ENCODE results near the gene GYS1. TPM values are rescaled to one million over a fixed set of nuclear protein-coding genes. Genes with fewer than 3 reads are reported as not detected.

GYS1 gene
- total and polyA plus RNA-seq, 12 donors: 23.7 to 63.9 (median 37.3) TPM

- WGBS, 4 donors: 77 to 82% (median 79%) methylated on average over 21 to 32 of the region's 32 CpGs
- intact Hi-C loops (cut with DNase I): no loop called here
Observed at GRCh38 chr19:49014123-49014869, 21.2 kb upstream of the GYS1 start.

GRCh38 chr19:49011194-49011593 is 18.1 kb upstream of the GYS1 start:
- Histone ChIP-seq H3K9me3 (replicated peaks in 1 of 3) (no peaks in the 10 kb centered on the region), H3K4me3 (no peak overlapping the region), H3K27ac (no peak overlapping the region), H3K4me1 (replicated peaks in 1 of 2) (no peaks in the 10 kb centered on the region), H3K27me3 (no peaks in the 10 kb centered on the region), H3K36me3 (replicated peaks in 1 of 2) (peaks cover 0 to 44% of the 10 kb centered on the region in 2 donors)
- WGBS, 4 donors: 84 to 97% (median 88%) methylated on average over 7 to 17 of the region's 17 CpGs
- TF ChIP-seq CTCF (IDR thresholded peaks at IDR 0.05) (no peak), POLR2A (IDR thresholded peaks at IDR 0.05) (no peak)
- intact Hi-C loops (cut with DNase I): no loop called here
- DNase-seq: no peak

More at GRCh38 chr19:49014123-49014869, 21.2 kb upstream of the GYS1 start:
- DNase-seq: peak; percentile 41 to 68 (median 63)
- no peaks in the 10 kb centered on the region for H3K27me3 ChIP-seq
- no peak overlapping the region for H3K4me3 ChIP-seq
- H3K36me3 ChIP-seq (replicated peaks in 1 of 2): peaks cover 0 to 27% of the 10 kb centered on the region in 2 donors
- H3K4me1 ChIP-seq (replicated peaks in 1 of 2): peaks cover 3 to 19% of the 10 kb centered on the region in 2 donors
- TF ChIP-seq POLR2A (IDR thresholded peaks at IDR 0.05): no peak
- no peak overlapping the region for H3K27ac ChIP-seq
- no peaks in the 10 kb centered on the region for H3K9me3 ChIP-seq (replicated peaks in 1 of 3)

- no peaks in the 10 kb centered on the region for H3K9me3 ChIP-seq (replicated peaks in 1 of 3)
- no peak overlapping the region for H3K4me3 ChIP-seq
- no peak for TF ChIP-seq POLR2A (IDR thresholded peaks at IDR 0.05)
- TF ChIP-seq CTCF (IDR thresholded peaks at IDR 0.05): no peak
- intact Hi-C loops (cut with DNase I): no loop called here
- H3K4me1 ChIP-seq (replicated peaks in 1 of 2): no peaks in the 10 kb centered on the region
- no peak for DNase-seq
- H3K27ac ChIP-seq: no peak overlapping the region
- 84 to 91% (median 90%) methylated on average over 12 to 18 of the region's 18 CpGs for WGBS, 4 donors
- no peaks in the 10 kb centered on the region for H3K27me3 ChIP-seq
- peaks cover 0 to 52% of the 10 kb centered on the region in 2 donors for H3K36me3 ChIP-seq (replicated peaks in 1 of 2)
Observed at GRCh38 chr19:49010453-49010852, 17.3 kb upstream of the GYS1 start.

- 94 to 100% (median 94%) methylated on average over 7 to 18 of the region's 18 CpGs for WGBS, 4 donors
- Histone ChIP-seq H3K36me3 (replicated peaks in 1 of 2) (peaks cover 0 to 58% of the 10 kb centered on the region in 2 donors), H3K27ac (no peak overlapping the region), H3K4me1 (replicated peaks in 1 of 2) (no peaks in the 10 kb centered on the region), H3K4me3 (no peak overlapping the region), H3K9me3 (replicated peaks in 1 of 3) (no peaks in the 10 kb centered on the region), H3K27me3 (no peaks in the 10 kb centered on the region)
- intact Hi-C loops (cut with DNase I): no loop called here
- no peak for DNase-seq
- TF ChIP-seq CTCF (IDR thresholded peaks at IDR 0.05) (no peak), POLR2A (IDR thresholded peaks at IDR 0.05) (no peak)
Observed at GRCh38 chr19:49009828-49010227, 16.7 kb upstream of the GYS1 start.

- intact Hi-C loops (cut with DNase I): no loop called here
- no peak for DNase-seq
- Histone ChIP-seq H3K27ac (no peak overlapping the region), H3K27me3 (no peaks in the 10 kb centered on the region), H3K9me3 (replicated peaks in 1 of 3) (no peaks in the 10 kb centered on the region), H3K4me3 (no peak overlapping the region), H3K36me3 (replicated peaks in 1 of 2) (peaks cover 0 to 72% of the 10 kb centered on the region in 2 donors), H3K4me1 (replicated peaks in 1 of 2) (no peaks in the 10 kb centered on the region)
- no peak for TF ChIP-seq CTCF (IDR thresholded peaks at IDR 0.05)
- TF ChIP-seq POLR2A (IDR thresholded peaks at IDR 0.05): no peak
- 93 to 98% (median 97%) methylated on average over 8 to 22 of the region's 22 CpGs for WGBS, 4 donors
Observed at GRCh38 chr19:49006905-49007304, 13.8 kb upstream of the GYS1 start.

Measured in adrenal gland (tissue), 12 donors.